Activated gamma-delta T cell treated with Interleukin-2 at 50 U/mL for 16 hours (primary cell): ENCODE data around the gene CAD.

ENCODE experiments used
- DNase-seq: peaks from one replicate; pipeline ENCODE4 v3.0.0-alpha.2; 2020

CAD gene

DNA sequence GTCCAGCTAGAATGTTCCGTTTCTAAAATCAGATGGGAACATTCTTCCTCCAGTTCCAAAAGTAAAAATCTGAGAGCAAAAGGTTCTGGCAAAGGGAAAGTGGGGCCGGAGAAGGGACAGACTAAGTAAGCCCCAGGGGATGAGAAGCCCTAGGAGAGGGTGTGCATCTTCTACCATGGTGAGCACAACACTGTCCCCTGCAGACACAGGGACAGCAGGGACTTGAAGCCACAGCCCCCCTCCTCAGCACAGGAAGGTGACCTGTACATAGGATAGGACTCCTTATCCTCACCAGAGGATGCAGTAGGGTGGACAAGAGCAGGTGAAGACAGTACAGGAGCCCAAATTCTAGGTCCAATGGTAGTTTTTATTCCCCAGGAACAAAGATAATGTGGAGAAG, 17.9 kb upstream of the CAD start:
- no peak for DNase-seq

DNA sequence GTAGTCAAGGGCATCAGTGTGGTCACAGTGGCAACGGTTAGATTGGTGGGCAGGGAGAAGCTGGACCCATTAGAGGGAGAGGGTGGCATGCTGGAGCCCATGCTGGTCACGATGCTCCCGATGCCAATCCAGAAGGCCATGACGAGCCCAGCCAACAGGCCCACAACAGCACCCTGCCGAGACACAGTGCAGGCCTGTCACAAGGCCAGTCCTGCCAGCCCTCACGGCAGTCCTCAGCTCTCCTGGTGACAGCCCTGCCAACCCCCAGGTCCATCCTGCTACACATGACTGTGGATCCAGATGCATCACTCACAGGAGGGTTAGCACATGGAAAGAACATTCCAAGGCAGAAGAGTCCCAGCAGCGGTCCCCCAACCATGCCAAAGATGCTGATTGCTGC, 15.5 kb upstream of the CAD start:
- no peak for DNase-seq

DNA sequence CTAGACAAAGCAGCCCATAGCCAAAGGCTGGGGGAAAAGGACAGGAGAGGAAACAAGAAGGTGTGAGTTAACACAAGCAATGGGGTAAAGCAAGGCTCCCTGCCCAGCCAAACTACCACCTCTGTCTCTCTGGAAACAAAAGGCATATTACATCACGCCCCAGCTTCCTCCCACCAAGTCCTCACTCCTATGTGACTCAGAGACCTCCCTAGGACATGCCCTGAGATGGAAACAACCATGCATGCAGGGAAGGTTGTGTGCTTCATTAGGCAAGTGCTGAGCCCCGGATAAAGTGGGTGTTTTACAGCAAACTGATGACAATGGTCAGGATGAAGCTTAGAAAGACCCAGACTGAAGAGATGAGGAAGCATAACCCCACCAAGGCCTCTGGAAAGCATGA, 14.3 kb upstream of the CAD start:
- no peak for DNase-seq

DNA sequence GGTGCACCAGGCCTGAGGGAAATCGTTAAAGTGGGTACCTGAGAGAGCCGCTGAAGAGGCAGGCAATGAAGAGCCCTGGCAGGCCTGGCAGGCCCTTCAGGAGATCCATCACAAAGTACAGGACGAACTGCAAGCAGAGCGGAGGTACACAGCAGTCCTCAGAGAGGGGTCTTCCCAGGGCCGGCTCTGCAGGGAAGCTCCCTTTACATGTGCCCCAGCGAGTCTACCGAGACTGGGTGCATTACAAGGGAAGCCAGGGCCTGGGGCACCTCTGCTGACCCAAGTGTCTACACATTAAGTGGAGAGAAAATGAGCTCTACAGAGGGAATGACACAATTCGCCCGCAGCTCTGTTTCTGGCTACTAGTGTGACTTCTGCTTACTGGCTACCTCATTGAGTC, 13.4 kb upstream of the CAD start:
- no peak for DNase-seq

DNA sequence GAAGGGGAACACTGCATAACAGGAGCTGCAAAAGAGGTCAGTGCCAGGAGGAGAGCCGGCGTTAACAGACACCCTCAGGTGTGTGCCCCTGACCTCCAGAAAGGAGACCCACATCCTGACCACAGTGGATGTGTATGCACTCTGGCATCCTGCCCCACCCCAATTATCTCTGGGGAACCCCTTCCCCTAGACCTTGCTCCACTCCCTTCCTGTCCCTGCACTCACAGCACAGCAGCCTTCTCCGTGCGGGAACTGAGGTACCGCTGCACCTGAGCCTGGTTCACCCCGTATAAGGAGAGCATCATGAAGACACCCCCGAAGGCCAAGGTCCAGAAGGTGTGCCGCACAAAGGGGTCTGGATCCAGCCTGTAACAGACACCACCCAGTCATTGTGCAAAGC, 12.6 kb upstream of the CAD start:
- no peak for DNase-seq

DNA sequence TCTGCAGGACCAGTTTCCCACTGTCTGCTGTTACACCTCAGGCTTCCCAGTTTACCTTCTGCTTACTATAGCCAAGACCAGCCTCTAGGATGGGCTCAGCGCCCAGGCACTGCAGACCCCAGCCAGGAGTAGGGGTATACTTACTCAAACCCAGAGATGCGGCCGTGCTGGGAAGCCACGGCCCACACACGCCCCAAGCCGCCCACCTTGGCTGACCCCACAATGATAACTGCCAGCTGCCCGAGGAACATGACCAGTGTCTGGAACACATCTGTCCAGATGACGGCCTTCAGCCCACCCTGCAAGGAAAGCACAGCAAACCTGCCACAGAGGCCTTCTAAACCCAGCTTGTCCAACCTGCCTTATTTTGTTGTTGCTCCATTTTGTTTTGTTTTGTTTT, 12.0 kb upstream of the CAD start:
- DNase-seq = no peak

DNA sequence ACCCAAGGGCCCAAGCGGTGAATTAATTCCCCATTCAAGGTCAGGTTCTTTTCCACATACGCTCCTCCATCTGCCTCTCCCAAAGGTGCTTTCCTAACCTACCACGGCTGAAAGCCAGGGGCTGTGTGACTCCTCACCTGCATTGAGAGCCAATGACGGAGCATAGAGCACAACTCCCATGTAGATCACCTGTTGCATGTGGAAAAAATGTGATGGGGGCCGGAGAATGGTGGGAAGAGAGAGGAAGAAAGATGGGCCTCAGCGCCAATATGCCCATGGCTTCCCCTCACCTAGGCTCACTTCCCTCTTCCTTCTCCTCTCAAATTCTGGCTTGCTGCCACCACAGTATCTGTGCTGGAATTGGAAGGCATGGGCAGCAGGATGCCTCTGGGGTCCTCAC, 10.8 kb upstream of the CAD start:
- no peak for DNase-seq

DNA sequence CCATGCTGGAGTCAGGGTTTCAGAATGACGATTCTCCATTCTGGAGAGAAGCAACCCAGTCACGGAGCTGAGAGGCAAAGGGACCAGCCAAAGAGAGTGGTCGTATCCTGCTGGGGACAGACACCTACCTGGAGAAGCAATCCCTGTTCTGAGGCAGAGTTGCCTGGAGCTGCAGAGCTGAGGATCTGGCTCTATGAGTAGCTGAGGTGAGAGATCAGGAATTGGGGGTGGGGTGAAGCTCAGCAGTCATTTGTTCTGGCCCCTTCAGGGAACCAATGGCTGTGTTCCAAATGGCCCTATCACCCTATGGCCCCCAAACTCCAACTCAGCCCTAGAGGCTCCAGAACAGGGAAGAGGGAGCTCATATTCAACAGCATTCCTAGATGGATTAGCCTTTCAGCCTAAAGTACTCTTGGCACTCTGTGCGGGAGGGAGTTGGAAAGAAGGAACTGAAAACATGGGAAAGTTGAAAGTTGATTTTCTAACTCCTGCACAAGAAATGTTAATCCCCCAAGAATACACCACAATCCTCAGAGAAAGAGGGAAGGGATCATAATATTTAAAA, 8.6 kb upstream of the CAD start:
- no peak for DNase-seq

DNA sequence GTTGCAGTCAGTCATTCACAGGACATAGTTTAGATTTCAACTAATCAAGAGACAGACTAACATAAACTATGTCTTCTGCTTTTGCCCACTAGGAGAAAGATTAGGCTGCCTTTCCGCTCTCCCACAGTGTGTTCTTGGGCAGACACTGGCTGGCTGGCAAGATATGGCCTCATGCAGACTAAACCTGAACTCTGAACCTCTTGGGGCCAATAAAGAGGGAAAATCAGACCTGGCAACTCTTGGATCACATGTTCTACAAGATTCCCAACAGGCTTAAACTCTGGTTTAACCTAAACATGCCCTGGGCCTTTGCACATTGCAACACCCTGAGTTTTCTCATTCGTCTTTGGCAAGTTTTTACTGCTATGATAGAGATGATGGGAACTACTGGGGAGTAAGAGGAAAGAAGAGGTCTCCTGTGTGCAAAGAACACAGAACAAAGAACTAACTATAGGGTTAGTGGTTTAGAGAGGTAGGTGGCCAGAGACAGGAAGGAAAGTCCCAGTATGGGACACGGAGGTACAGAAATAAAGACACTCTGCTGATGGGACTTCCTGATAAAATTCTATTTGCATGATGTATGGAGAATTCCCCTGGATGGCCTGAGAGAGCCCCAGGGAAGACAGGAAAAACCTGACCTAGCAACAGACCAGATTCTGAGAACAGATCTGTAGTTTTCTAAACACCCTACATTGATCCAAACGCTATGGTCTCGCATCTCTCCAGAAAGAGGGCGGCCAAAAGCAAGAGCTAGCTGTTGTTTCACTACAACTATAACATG, 7.4 kb upstream of the CAD start:
- no peak for DNase-seq

DNA sequence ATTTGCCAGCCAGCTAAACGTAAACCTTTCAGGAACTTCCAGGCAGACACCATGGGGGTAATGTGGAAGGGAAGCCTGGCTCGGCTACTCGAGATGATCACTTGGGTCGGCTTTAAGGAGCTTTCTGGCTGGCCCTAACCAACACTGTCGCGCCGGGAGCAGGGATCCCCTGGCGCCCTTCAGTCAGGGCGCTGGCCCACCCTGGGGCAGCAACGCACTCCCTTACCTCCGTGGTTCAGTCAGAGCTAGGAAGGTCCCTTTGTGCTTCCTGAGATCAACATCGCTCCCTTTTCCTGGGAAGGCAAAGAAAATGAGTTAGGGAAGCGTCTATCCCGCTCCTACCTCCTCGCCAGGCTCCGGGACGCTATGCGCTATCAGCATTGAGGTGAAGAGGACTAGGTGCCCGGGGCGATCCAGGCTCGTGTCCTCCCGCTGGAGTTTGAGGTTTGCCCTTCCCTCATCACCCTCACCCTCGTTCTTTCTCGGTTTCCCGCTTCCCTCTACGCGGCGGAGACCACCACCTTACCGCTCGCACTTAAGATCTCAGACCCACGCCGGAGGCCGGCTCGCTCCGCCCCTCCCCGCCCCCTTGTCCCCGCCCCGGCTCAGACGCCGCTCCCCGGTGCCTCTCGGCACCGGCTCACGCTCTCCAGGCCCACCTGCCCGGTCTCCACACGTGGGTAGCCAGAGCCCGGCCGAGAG, 5.8 kb upstream of the CAD start:
- no peak for DNase-seq

DNA sequence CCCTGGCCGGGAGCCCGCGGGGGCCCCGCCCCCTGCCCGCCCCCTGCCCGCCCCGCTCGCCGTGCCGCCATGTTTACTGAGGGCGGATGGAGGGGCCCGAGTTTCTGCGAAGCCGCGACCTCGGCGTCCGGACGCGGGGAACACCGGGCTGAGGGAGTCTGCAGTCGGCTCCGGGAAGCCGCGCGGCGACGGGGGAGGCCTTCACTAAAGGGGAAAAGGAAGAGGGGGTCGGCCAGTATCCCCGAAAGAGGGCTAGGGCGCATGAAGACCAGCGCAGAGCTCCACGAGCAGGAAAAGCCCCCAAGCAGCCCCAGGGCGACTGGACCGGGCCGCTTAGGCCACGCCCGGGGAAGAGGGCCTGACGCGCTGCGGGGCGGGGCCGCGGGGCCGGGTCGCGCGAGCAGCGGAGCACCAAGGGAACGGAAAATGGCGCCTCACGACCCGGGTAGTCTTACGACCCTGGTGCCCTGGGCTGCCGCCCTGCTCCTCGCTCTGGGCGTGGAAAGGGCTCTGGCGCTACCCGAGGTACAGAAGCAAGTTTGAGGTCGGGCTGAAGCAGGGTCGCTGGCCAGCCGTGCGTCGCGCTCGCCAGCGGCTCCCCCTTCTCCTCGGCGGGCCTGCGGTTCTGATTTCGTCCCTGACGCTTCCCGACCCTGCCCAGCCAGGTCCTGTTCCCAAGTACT, 5.1 kb upstream of the CAD start, which contains the start of the genes ATRAID and SLC5A6:
Gene ATRAID (plus strand): TSS at position 99 of the 683 bp plus-strand sequence. CDS start 328 bp downstream, at position 427.
Gene SLC5A6 (minus strand): TSS at position 326 of the 683 bp plus-strand sequence. CDS start 4,618 bp downstream, outside the sequence.
- peak; percentile 85 for DNase-seq

DNA sequence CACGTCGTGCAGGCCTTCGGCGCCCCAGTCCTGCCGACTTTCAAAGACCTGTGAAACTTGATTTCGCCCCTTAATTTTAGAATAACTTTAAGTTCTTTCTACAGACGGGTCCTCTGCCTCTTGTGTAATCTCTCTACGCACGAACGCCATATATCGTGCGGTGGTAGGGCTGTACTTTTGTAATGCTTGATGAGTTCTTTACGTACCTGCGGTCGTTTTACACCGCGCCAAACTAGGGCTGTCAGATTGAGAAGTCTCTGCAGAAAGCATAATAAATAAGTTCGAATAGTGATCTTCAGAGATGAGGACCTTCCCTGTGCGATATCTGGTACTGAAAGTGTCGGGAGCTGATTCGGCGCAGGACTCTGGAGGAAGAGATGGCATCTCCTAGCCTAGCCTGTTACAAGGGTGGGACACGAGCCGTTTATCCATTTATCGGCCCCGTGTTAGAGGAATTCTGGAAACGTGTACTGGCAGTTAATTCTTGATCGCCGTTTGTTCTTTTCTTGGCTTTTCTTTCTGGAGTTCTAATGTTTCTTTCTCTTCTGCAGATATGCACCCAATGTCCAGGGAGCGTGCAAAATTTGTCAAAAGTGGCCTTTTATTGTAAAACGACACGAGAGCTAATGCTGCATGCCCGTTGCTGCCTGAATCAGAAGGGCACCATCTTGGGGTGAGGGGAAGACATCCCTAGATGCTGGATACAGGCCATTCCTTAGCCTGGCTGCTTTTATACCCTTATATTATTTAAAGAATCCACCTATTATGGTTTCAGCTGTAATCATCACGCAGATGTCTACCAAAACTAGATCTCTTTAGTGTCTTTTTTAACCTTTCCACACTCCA, 4.3 kb upstream of the CAD start:
- DNase-seq = peak; percentile 35

DNA sequence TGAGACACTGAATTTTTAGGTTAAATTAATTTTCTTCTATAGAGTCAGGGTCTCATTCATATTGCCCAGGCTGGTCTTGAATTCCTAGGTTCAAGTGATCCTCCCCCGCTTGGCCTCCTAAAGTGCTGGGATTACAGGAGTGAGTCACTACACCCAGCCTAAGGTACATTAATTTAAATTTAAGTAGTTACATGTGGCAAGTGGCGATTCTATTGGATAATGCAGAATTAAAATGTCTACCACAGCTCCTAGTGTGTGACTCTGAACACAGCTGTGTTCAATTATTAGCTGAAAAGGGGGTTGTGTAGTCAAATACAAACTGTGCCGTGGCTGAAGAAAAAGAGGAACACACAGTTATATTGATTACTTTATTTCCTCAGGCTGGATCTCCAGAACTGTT, 2.2 kb upstream of the CAD start:
- no peak for DNase-seq

DNA sequence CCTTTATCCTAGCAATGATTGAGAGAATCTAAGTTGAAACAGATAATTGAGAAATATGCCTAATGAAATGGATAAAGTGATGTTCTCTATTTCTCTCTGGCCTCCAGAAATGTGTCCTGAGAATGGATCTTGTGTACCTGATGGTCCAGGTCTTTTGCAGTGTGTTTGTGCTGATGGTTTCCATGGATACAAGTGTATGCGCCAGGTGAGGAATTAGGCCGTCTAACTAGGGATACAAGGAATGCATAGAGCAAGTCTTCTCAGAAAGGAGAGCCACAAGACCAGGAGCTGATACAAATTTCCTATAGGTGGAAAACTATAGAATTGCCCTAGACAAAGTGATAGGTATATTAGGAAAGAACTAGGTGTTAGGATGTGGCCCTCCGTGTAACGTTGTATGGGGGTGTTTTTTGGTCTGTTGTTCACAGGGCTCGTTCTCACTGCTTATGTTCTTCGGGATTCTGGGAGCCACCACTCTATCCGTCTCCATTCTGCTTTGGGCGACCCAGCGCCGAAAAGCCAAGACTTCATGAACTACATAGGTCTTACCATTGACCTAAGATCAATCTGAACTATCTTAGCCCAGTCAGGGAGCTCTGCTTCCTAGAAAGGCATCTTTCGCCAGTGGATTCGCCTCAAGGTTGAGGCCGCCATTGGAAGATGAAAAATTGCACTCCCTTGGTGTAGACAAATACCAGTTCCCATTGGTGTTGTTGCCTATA, 592 bp upstream of the CAD start:
- DNase-seq = no peak

DNA sequence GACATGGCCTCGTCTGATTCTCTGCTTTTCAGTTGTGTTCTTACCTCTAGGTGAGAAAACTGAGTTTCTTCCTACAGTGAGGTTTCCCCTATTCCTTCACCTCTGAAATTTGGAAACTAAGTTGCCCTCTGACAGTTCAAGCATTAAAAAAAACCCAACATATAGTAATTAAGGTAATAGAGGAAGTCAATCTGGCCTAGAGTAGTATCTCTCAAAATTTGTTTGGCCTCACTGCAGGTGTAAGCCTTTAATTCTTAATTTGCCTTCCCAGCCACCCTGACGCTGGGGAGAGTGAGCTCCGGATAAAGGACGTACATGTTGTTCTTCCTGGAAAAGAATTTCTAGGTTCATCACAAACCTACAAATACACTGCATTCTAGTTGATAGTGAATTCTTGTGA, 1.4 kb downstream of the CAD start:
- no peak for DNase-seq

DNA sequence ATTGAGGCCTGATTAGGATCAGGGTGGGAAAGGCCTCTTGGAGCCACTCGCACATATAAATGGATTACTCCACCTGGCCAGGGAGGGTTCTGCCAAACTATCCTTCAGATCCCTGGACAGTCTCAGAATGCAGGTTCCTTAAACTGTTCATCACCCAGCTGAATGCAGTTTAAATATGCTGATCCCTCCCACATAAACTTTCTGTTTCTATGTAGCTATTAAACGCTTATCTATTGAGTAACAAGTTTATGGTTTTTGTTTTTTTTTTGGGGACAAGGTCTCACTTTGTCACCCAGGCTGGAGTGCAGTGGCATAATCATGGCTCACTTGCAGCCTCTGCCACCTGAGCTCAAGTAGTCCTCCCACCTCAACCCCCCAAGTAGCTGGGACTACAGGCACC, 1.9 kb downstream of the CAD start:
- no peak for DNase-seq

DNA sequence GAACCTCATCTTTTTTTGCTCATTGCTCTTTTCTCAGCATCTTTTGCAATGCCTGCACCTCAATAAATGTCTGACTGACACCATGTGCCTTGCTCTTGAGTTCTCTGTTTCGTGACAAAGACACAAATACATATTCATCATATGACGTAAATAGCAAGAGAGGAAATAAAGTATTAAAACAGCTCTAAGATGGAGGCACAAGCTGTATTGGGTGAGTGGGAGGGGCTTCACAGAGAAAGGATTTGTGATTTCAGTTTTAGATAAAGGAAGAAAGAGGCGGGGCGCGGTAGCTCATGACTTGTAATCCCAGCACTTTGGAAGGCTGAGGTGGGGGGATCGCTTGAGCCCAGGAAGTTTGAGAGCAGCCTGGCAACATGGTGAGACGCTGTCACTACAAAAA, 2.9 kb downstream of the CAD start:
- no peak for DNase-seq

DNA sequence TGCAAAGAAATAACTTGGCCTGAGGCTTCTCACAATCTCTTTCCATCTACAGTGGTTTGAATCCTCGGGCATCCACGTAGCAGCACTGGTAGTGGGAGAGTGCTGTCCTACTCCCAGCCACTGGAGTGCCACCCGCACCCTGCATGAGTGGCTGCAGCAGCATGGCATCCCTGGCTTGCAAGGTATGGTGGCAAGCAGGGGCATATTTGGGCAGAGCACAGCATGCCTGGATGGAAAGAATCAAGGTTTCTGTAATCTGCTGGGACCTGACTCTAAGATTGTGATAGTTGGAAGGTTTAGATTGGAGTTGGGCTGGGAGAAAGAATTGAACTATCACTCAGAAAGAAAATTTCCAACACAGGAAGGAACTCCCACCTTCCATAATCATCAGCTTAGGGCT, 4.0 kb downstream of the CAD start:
- no peak for DNase-seq

DNA sequence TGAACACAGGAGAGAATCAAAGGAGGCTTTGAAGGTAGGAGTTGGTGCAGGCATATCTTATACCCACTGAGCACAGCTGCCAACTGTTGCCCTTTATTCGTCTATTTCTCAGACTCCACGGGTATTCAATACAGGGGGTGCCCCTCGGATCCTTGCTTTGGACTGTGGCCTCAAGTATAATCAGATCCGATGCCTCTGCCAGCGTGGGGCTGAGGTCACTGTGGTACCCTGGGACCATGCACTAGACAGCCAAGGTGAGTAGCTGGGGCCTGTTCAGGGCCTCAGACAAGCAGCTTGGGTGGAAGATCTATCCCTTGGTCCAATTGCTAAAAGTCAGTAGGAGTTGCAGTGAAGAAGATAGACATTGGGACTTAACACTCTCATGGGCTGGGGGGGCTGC, 5.2 kb downstream of the CAD start:
- DNase-seq = no peak

DNA sequence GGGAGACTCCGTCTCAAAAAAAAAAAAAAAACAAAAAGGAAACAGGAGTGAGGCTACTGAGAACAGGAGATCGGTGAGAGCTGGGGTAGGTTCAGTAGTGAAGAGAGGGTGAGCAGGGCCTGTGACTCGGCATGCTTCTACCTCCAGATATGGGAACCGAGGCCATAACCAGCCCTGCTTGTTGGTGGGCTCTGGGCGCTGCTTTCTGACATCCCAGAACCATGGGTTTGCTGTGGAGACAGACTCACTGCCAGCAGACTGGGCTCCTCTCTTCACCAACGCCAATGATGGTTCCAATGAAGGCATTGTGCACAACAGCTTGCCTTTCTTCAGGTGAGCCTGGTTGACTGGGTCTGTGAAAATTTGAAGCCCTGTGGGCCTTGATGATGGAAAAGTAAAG, 6.2 kb downstream of the CAD start:
- no peak for DNase-seq

DNA sequence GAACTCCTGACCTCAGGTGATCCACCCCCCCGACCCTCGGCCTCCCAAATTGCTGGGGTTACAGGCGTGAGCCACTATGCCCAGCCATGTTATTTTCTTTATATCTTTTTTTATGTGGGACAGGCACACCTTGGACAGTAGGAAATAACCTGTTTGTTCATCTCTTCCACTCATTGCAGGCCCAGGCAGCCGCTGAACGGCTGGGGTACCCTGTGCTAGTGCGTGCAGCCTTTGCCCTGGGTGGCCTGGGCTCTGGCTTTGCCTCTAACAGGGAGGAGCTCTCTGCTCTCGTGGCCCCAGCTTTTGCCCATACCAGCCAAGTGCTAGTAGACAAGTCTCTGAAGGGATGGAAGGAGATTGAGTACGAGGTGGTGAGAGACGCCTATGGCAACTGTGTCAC, 8.4 kb downstream of the CAD start:
- DNase-seq = no peak

DNA sequence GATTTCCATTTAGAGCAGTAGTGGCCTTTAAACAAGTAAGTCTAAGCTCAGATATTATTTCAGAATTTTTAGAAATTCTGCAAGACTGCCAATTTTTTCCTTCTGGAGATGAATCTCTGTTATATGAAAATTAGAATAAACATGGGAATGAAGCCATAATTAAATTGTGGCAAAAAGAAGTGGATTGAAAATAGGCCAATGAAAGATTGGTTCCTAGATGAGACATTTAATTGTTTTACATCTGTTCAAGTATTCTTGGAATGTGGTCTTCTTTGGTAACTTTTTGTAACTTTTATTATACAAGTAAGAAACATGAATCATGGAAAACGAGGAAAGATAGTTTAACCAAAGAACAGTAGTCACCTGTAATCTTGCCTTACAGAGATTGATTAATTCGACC, 10.3 kb downstream of the CAD start:
- no peak for DNase-seq
